22Rv1 (cell line): ENCODE results near the gene ALPL.

Experiments used
- ZFX ChIP-seq: fragments of 450-650 bp; IDR thresholded peaks from 2 replicates; pipeline ENCODE4 v1.6.1; 2017; ENCODE audit warnings: antibody characterized with exemption, borderline replicate concordance
- TF ChIP-seq, protein P1 (sequence below): fragments of 450-650 bp; IDR thresholded peaks from 2 replicates; pipeline ENCODE4 v1.5.1; 2017; ENCODE audit warnings: mild to moderate bottlenecking

DNA sequence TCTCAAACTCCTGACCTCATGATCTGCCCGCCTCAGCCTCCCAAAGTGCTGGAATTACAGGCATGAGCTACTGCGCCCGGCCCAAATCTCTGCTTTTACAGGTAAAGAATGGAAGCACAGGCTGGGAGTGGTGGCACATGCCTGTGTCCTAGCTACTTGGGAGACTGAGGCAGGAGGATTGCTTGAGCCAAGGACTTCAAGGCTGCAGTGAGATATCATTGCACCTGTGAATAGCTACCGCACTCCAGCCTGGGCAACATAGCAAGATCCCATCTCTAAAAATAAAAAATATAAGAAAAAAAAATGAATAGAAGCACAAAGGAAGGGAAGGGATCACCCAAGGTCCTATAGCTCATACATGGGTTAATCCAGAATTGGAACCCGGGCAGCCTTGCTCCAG lies 15.0 kb downstream of the ALPL start:
- TF ChIP-seq, protein P1, sequence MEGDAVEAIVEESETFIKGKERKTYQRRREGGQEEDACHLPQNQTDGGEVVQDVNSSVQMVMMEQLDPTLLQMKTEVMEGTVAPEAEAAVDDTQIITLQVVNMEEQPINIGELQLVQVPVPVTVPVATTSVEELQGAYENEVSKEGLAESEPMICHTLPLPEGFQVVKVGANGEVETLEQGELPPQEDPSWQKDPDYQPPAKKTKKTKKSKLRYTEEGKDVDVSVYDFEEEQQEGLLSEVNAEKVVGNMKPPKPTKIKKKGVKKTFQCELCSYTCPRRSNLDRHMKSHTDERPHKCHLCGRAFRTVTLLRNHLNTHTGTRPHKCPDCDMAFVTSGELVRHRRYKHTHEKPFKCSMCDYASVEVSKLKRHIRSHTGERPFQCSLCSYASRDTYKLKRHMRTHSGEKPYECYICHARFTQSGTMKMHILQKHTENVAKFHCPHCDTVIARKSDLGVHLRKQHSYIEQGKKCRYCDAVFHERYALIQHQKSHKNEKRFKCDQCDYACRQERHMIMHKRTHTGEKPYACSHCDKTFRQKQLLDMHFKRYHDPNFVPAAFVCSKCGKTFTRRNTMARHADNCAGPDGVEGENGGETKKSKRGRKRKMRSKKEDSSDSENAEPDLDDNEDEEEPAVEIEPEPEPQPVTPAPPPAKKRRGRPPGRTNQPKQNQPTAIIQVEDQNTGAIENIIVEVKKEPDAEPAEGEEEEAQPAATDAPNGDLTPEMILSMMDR, result no peak
- no peak for TF ChIP-seq ZFX
